ENCODE measurements around the gene COL9A3.
"Not testable (repeated sequence)": the region's sequence is repeated elsewhere in the genome, so short reads cannot be mapped to it uniquely, and the experiment has no call there.

The COL9A3 gene

GRCh38 chr20:62840244-62841197 lies 23.7 kb downstream of the COL9A3 start:
- Mint-ChIP-seq H3K4me3 (no peak overlapping the region), H3K27me3 (no peaks in the 10 kb centered on the region), H3K9me3 (no peaks in the 10 kb centered on the region), H3K4me1 (no peaks in the 10 kb centered on the region), H3K27ac (no peak overlapping the region)
- ATAC-seq (no peak), DNase-seq (no peak)

GRCh38 chr20:62841705-62842212 lies 24.9 kb downstream of the COL9A3 start:
- ATAC-seq, result no peak
- no peak overlapping the region for H3K27ac Mint-ChIP-seq
- H3K4me1 Mint-ChIP-seq, result no peaks in the 10 kb centered on the region

GRCh38 chr20:62843656-62844055 lies 26.8 kb downstream of the COL9A3 start:
- peak; percentile 23 for ATAC-seq
- DNase-seq, result no peak
- Mint-ChIP-seq H3K27ac (no peak overlapping the region), H3K27me3 (no peaks in the 10 kb centered on the region), H3K4me1 (no peaks in the 10 kb centered on the region), H3K9me3 (no peaks in the 10 kb centered on the region), H3K4me3 (no peak overlapping the region)

More at GRCh38 chr20:62841705-62842212, 24.9 kb downstream of the COL9A3 start:
- Mint-ChIP-seq H3K27me3 (no peaks in the 10 kb centered on the region), H3K4me3 (no peak overlapping the region), H3K9me3 (no peaks in the 10 kb centered on the region)
- no peak for DNase-seq

- no peaks in the 10 kb centered on the region for H3K27me3 Mint-ChIP-seq
- no peaks in the 10 kb centered on the region for H3K4me1 Mint-ChIP-seq
- no peaks in the 10 kb centered on the region for H3K9me3 Mint-ChIP-seq
- ATAC-seq, result no peak
- DNase-seq, result no peak
- no peak overlapping the region for H3K4me3 Mint-ChIP-seq
- no peak overlapping the region for H3K27ac Mint-ChIP-seq
Measured at GRCh38 chr20:62844182-62844581, 27.3 kb downstream of the COL9A3 start.

GRCh38 chr20:62845416-62846160 lies 28.7 kb downstream of the COL9A3 start:
- Mint-ChIP-seq H3K4me1 (no peaks in the 10 kb centered on the region), H3K9me3 (no peaks in the 10 kb centered on the region), H3K4me3 (no peak overlapping the region), H3K27me3 (no peaks in the 10 kb centered on the region), H3K27ac (no peak overlapping the region)
- no peak for DNase-seq
- ATAC-seq, result no peak

- H3K4me1 Mint-ChIP-seq, result no peaks in the 10 kb centered on the region
- ATAC-seq, result no peak
- no peaks in the 10 kb centered on the region for H3K9me3 Mint-ChIP-seq
- no peak overlapping the region for H3K4me3 Mint-ChIP-seq
- H3K27ac Mint-ChIP-seq, result no peak overlapping the region
- H3K27me3 Mint-ChIP-seq, result no peaks in the 10 kb centered on the region
- no peak for DNase-seq
Measured at GRCh38 chr20:62846166-62846890, 29.5 kb downstream of the COL9A3 start.

GRCh38 chr20:62848917-62849316 lies 32.1 kb downstream of the COL9A3 start:
- H3K4me3 Mint-ChIP-seq, H3K27ac Mint-ChIP-seq, H3K27me3 Mint-ChIP-seq, H3K4me1 Mint-ChIP-seq, DNase-seq, H3K9me3 Mint-ChIP-seq, ATAC-seq: not testable (repeated sequence)

GRCh38 chr20:62849431-62849830 lies 32.6 kb downstream of the COL9A3 start:
- Mint-ChIP-seq H3K4me3 (no peak overlapping the region), H3K27me3 (no peaks in the 10 kb centered on the region), H3K27ac (peak overlapping the region in 1 of 2 donors; percentile 42), H3K4me1 (no peaks in the 10 kb centered on the region), H3K9me3 (no peaks in the 10 kb centered on the region)
- no peak for DNase-seq
- no peak for ATAC-seq

- Mint-ChIP-seq H3K27ac (peak overlapping the region in 1 of 2 donors; percentile 12), H3K4me3 (no peak overlapping the region), H3K4me1 (no peaks in the 10 kb centered on the region), H3K27me3 (no peaks in the 10 kb centered on the region), H3K9me3 (no peaks in the 10 kb centered on the region)
- DNase-seq (no peak), ATAC-seq (no peak)
Measured at GRCh38 chr20:62850333-62850974, 33.6 kb downstream of the COL9A3 start.

GRCh38 chr20:62852196-62852595 lies 35.3 kb downstream of the COL9A3 start:
- H3K27ac Mint-ChIP-seq, result peak overlapping the region in 1 of 2 donors; percentile 78
- no peak overlapping the region for H3K4me3 Mint-ChIP-seq
- no peaks in the 10 kb centered on the region for H3K9me3 Mint-ChIP-seq
- ATAC-seq (no peak), DNase-seq (no peak)
- no peaks in the 10 kb centered on the region for H3K27me3 Mint-ChIP-seq
- H3K4me1 Mint-ChIP-seq, result no peaks in the 10 kb centered on the region

- no peak overlapping the region for H3K27ac Mint-ChIP-seq
- H3K4me1 Mint-ChIP-seq, result no peaks in the 10 kb centered on the region
- no peaks in the 10 kb centered on the region for H3K27me3 Mint-ChIP-seq
- ATAC-seq (no peak), DNase-seq (no peak)
- no peaks in the 10 kb centered on the region for H3K9me3 Mint-ChIP-seq
- H3K4me3 Mint-ChIP-seq, result no peak overlapping the region
Measured at GRCh38 chr20:62852841-62853240, 36.0 kb downstream of the COL9A3 start.

GRCh38 chr20:62853304-62853703 lies 36.5 kb downstream of the COL9A3 start:
- DNase-seq, H3K27ac Mint-ChIP-seq, H3K9me3 Mint-ChIP-seq, ATAC-seq, H3K4me3 Mint-ChIP-seq, H3K27me3 Mint-ChIP-seq, H3K4me1 Mint-ChIP-seq: not testable (repeated sequence)

GRCh38 chr20:62854121-62854520 lies 37.3 kb downstream of the COL9A3 start:
- no peak overlapping the region for H3K4me3 Mint-ChIP-seq

GRCh38 chr20:62855120-62855519 lies 38.3 kb downstream of the COL9A3 start:
- H3K4me1 Mint-ChIP-seq, result peaks cover 20% of the 10 kb centered on the region
- DNase-seq (no peak), ATAC-seq (no peak)
- no peaks in the 10 kb centered on the region for H3K27me3 Mint-ChIP-seq
- no peak overlapping the region for H3K4me3 Mint-ChIP-seq
- H3K27ac Mint-ChIP-seq, result peak overlapping the region in 1 of 2 donors; percentile 16
- no peaks in the 10 kb centered on the region for H3K9me3 Mint-ChIP-seq

More at GRCh38 chr20:62854121-62854520, 37.3 kb downstream of the COL9A3 start:
- Mint-ChIP-seq H3K27me3 (no peaks in the 10 kb centered on the region), H3K9me3 (no peaks in the 10 kb centered on the region), H3K27ac (no peak overlapping the region), H3K4me1 (peaks cover 10% of the 10 kb centered on the region)
- DNase-seq (no peak), ATAC-seq (no peak)
